Coronary artery (tissue), 2 donors: ENCODE measurements around the gene SBNO1.

Experiments used
- DNase-seq: peaks from one replicate; pipeline ENCODE4 v3.0.0-alpha.2; 2017; ENCODE audit warnings: low spot score
- H3K27ac ChIP-seq, 2 donors: fragments of 200-600 bp; sonication (generic); one replicate each; pipeline ENCODE4 v1.5.1; 2016 to 2019
- H3K4me3 ChIP-seq: fragments of 200-600 bp; sonication (generic); 2 replicates; pipeline ENCODE4 v1.5.1; 2016; ENCODE audit warnings: mild to moderate bottlenecking, moderate library complexity
- CTCF ChIP-seq: fragments of 200-600 bp; sonication (generic); IDR thresholded peaks from one replicate; pipeline ENCODE4 v1.5.1; 2019; ENCODE audit warnings: antibody characterized with exemption

Gene SBNO1

GRCh38 chr12:123356159-123356670 lies 8.4 kb downstream of the SBNO1 start:
- no peak overlapping the region for H3K4me3 ChIP-seq
- H3K27ac ChIP-seq = no peak overlapping the region
- no peak for DNase-seq
- no peak for TF ChIP-seq CTCF

DNA sequence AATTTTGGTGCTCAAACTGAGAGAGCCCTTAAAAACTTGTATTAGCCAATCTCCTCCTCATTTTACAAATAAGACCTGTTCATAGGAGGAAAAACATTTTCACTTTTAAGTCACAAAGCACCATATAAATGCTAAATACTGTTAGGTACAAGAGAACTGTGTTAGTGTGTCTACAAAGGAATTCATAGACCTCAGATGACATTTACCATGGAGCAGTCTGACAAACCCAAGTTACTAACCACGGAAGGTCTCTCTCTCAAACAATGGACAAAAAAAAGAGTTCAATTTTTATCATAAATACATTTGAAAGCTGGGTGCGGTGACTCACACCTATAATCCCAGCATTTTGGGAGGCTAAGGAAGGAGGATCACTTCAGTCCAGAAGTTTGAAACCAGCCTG lies 10.0 kb downstream of the SBNO1 start:
- TF ChIP-seq CTCF = no peak
- Histone ChIP-seq H3K27ac (no peak overlapping the region), H3K4me3 (no peak overlapping the region)
- no peak for DNase-seq

GRCh38 chr12:123351349-123351748 lies 13.3 kb downstream of the SBNO1 start:
- no peak for DNase-seq
- TF ChIP-seq CTCF = no peak
- H3K27ac ChIP-seq = no peak overlapping the region
- H3K4me3 ChIP-seq = no peak overlapping the region

DNA sequence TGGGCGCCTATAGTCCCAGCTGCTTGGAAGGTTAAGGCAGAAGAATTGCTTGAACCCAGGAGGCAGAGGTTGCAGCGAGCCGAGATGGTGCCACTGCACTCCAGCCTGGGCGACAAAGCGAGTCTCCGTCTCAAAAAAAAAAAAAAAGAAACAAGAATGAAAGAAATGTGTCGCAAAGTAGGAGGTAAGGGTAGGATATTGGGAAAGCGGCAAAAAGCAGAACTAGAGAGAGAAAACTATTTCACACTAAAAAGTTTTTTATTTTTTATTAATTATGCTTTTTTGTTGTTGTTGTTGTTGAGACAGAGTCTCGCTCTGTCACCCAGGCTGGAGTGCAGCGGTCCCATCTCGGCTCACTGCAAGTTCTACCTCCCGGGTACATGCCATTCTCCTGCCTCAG lies 17.7 kb downstream of the SBNO1 start:
- DNase-seq = no peak
- H3K27ac ChIP-seq = no peak overlapping the region
- no peak overlapping the region for H3K4me3 ChIP-seq
- TF ChIP-seq CTCF = no peak

DNA sequence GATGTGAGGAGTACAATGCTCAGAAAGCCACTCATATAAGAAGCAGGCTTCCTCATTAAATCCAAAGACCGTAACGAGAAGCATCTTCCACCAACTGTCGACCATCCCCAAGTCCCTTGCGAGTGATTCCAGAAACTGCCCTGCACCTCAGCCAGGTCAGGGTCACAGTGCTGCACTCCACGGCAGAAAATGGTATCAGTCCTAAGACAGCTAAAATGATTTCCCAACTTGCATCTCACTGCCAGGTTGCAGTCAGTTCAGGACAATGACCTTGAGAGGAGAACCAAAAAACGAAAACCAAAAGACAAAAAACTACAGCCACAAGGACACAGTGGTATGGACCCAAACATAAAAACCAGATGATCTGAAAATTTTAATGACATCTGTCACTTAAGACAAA lies 20.6 kb downstream of the SBNO1 start:
- H3K27ac ChIP-seq = no peak overlapping the region
- H3K4me3 ChIP-seq = no peak overlapping the region
- DNase-seq = no peak
- no peak for TF ChIP-seq CTCF

DNA sequence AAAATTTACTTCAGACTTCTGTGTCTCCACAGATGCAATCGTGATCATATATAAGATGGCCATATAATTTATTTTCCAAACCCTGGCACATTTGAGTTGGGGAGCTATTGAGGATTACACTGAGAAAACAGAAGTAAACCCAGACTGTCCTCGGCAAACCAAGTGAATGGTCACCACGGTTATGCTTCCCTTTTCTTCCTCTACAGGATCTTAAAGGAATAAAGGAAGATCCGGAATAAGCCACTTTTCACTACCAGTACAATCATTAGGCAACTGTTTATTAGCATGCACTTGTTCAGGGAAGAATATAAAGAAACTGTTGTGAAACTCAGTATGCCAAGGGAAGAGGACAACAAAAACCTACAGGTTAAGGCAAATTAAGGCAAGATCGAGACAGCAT lies 27.6 kb downstream of the SBNO1 start:
- TF ChIP-seq CTCF = no peak
- DNase-seq = no peak
- no peak overlapping the region for H3K4me3 ChIP-seq
- no peak overlapping the region for H3K27ac ChIP-seq

- no peak overlapping the region for H3K27ac ChIP-seq
- DNase-seq = no peak
- no peak for TF ChIP-seq CTCF
- no peak overlapping the region for H3K4me3 ChIP-seq
Measured at GRCh38 chr12:123336530-123336929, 28.1 kb downstream of the SBNO1 start.
